ENCODE results near the gene SYT17.

DNA sequence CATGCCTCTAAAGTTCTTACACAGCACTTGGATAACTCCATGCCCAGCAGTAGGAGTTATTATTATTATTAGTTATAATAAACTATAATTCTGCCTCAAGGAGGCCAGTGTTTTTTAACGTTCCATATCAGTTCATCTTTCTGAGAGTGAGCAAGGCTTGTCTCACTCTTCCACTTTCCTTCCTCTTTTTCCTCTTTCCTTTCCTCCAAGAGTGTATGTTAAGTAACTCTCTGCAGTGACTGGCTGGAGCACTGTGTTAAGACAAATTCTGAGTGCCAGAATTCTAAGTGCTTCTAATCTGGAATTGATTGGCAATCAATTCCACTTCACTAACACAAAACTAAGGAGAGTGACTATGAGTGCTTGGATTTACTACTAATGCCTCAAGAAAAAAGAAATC, 133.9 kb downstream of the SYT17 start:
- TF ChIP-seq, protein P1, sequence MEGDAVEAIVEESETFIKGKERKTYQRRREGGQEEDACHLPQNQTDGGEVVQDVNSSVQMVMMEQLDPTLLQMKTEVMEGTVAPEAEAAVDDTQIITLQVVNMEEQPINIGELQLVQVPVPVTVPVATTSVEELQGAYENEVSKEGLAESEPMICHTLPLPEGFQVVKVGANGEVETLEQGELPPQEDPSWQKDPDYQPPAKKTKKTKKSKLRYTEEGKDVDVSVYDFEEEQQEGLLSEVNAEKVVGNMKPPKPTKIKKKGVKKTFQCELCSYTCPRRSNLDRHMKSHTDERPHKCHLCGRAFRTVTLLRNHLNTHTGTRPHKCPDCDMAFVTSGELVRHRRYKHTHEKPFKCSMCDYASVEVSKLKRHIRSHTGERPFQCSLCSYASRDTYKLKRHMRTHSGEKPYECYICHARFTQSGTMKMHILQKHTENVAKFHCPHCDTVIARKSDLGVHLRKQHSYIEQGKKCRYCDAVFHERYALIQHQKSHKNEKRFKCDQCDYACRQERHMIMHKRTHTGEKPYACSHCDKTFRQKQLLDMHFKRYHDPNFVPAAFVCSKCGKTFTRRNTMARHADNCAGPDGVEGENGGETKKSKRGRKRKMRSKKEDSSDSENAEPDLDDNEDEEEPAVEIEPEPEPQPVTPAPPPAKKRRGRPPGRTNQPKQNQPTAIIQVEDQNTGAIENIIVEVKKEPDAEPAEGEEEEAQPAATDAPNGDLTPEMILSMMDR (IDR thresholded peaks at IDR 0.05; ENCODE audit: insufficient read depth, low read length) = no peak
- TF ChIP-seq, protein P2, sequence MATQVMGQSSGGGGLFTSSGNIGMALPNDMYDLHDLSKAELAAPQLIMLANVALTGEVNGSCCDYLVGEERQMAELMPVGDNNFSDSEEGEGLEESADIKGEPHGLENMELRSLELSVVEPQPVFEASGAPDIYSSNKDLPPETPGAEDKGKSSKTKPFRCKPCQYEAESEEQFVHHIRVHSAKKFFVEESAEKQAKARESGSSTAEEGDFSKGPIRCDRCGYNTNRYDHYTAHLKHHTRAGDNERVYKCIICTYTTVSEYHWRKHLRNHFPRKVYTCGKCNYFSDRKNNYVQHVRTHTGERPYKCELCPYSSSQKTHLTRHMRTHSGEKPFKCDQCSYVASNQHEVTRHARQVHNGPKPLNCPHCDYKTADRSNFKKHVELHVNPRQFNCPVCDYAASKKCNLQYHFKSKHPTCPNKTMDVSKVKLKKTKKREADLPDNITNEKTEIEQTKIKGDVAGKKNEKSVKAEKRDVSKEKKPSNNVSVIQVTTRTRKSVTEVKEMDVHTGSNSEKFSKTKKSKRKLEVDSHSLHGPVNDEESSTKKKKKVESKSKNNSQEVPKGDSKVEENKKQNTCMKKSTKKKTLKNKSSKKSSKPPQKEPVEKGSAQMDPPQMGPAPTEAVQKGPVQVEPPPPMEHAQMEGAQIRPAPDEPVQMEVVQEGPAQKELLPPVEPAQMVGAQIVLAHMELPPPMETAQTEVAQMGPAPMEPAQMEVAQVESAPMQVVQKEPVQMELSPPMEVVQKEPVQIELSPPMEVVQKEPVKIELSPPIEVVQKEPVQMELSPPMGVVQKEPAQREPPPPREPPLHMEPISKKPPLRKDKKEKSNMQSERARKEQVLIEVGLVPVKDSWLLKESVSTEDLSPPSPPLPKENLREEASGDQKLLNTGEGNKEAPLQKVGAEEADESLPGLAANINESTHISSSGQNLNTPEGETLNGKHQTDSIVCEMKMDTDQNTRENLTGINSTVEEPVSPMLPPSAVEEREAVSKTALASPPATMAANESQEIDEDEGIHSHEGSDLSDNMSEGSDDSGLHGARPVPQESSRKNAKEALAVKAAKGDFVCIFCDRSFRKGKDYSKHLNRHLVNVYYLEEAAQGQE (IDR thresholded peaks at IDR 0.05; ENCODE audit: insufficient replicate concordance, low read depth) = no peak
- TF ChIP-seq POLR2AphosphoS5 (IDR thresholded peaks at IDR 0.05; ENCODE audit: low read depth) (no peak), GABPA (IDR thresholded peaks at IDR 0.05; ENCODE audit: low read depth) (no peak)
